ENCODE data around the gene MPZL3.

GRCh38 chr11:118234833-118235232, 17.3 kb downstream of the MPZL3 start:
- TF ChIP-seq, protein P1, sequence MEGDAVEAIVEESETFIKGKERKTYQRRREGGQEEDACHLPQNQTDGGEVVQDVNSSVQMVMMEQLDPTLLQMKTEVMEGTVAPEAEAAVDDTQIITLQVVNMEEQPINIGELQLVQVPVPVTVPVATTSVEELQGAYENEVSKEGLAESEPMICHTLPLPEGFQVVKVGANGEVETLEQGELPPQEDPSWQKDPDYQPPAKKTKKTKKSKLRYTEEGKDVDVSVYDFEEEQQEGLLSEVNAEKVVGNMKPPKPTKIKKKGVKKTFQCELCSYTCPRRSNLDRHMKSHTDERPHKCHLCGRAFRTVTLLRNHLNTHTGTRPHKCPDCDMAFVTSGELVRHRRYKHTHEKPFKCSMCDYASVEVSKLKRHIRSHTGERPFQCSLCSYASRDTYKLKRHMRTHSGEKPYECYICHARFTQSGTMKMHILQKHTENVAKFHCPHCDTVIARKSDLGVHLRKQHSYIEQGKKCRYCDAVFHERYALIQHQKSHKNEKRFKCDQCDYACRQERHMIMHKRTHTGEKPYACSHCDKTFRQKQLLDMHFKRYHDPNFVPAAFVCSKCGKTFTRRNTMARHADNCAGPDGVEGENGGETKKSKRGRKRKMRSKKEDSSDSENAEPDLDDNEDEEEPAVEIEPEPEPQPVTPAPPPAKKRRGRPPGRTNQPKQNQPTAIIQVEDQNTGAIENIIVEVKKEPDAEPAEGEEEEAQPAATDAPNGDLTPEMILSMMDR (IDR thresholded peaks at IDR 0.05) = no peak
- TF ChIP-seq EP300 (IDR thresholded peaks at IDR 0.05) (no peak), POLR2A (IDR thresholded peaks at IDR 0.05; ENCODE audit: low read depth) (no peak), POLR2AphosphoS5 (IDR thresholded peaks at IDR 0.05) (no peak)
